ENCODE measurements around the gene PECR. TPM values are rescaled to one million over a fixed set of nuclear protein-coding genes. Genes with fewer than 3 reads are reported as not detected.

Gene PECR
- total RNA-seq, 2 experiments from 2014 or later = 9.1 to 10.3 TPM

DNA sequence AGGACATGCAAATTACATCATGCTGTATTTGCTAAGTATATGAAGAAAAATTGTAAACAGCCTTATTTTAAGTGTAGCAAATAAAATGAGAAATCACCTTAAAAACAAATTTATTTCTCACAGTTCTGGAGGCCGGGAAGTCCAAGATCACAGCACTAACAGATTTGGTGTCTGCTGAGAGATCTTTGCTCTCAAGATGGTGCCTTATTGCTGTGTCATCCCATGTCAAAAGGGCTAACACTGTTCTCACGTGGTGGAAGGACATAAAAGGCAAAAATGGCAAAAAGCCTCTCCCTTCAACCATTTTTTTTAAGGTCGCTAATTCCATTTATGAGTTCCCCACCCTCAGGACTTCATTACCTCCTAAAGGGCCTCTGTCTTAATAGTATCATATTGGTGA, 39.6 kb upstream of the PECR start:
- CTCF ChIA-PET = no interaction called here
- intact Hi-C loops (cut with DNase I, micrococcal nuclease) = no loop called here
- ATAC-seq (ENCODE audit: poor library complexity) (no peak), DNase-seq (no peak)
- TF ChIP-seq, protein P1, sequence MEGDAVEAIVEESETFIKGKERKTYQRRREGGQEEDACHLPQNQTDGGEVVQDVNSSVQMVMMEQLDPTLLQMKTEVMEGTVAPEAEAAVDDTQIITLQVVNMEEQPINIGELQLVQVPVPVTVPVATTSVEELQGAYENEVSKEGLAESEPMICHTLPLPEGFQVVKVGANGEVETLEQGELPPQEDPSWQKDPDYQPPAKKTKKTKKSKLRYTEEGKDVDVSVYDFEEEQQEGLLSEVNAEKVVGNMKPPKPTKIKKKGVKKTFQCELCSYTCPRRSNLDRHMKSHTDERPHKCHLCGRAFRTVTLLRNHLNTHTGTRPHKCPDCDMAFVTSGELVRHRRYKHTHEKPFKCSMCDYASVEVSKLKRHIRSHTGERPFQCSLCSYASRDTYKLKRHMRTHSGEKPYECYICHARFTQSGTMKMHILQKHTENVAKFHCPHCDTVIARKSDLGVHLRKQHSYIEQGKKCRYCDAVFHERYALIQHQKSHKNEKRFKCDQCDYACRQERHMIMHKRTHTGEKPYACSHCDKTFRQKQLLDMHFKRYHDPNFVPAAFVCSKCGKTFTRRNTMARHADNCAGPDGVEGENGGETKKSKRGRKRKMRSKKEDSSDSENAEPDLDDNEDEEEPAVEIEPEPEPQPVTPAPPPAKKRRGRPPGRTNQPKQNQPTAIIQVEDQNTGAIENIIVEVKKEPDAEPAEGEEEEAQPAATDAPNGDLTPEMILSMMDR (IDR thresholded peaks at IDR 0.05) = no peak
- Histone ChIP-seq H3K27me3 (ENCODE audit: control insufficient read depth in 1 of 2, insufficient read depth in 2 of 2, low read length in 2 of 2) (no peaks in the 10 kb centered on the region), H3K27ac (ENCODE audit: low read depth in 1 of 2, low read length in 2 of 2) (no peak overlapping the region), H3K4me1 (ENCODE audit: insufficient read depth, low read length) (peaks cover 3% of the 10 kb centered on the region), H3K36me3 (ENCODE audit: insufficient read depth, low read length) (peaks cover 100% of the 10 kb centered on the region), H3K4me3 (ENCODE audit: low read length) (no peak overlapping the region), H3K9me3 (ENCODE audit: control insufficient read depth in 1 of 2, insufficient read depth in 1 of 2, low read length in 2 of 2) (no peaks in the 10 kb centered on the region)
- Mint-ChIP-seq H3K36me3 (ENCODE audit: low read depth) (peaks cover 99% of the 10 kb centered on the region), H3K27me3 (no peaks in the 10 kb centered on the region), H3K9me3 (no peaks in the 10 kb centered on the region), H3K4me3 (no peak overlapping the region), H3K4me1 (ENCODE audit: low read depth) (peaks cover 82% of the 10 kb centered on the region), H3K27ac (peak overlapping the region; percentile 53)
- POLR2A ChIA-PET = no interaction called here

DNA sequence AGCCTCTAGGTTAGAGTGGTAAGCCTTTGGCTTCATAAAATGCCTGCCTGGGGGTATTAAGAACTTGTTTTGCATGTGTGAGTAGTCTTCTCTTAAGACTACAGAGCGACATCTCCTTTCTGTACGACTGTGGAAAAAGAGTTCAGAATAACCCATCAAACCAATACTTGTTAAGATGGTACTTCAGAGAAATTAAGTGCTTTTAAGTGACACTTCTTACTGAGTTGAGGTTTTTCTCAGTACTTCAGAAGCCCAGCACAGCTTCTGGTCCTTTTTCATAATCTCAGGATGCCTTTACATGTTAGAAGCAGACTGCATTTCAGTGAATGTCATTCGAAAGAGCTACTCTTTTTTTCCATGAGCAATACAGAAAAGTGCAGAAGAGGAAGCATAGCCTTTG, 38.4 kb upstream of the PECR start:
- Histone ChIP-seq H3K36me3 (ENCODE audit: insufficient read depth, low read length) (peaks cover 92% of the 10 kb centered on the region), H3K27ac (ENCODE audit: low read depth in 1 of 2, low read length in 2 of 2) (peak overlapping the region in 1 of 2 donors; percentile 8), H3K4me3 (ENCODE audit: low read length) (no peak overlapping the region), H3K27me3 (ENCODE audit: control insufficient read depth in 1 of 2, insufficient read depth in 2 of 2, low read length in 2 of 2) (no peaks in the 10 kb centered on the region), H3K4me1 (ENCODE audit: insufficient read depth, low read length) (peaks cover 8% of the 10 kb centered on the region), H3K9me3 (ENCODE audit: control insufficient read depth in 1 of 2, insufficient read depth in 1 of 2, low read length in 2 of 2) (no peaks in the 10 kb centered on the region)
- DNase-seq (peak in 2 of 14 experiments; percentile 27 to 36), ATAC-seq (ENCODE audit: poor library complexity) (no peak)
- peaks cover 94% of the 10 kb centered on the region for H3K36me3 Mint-ChIP-seq (ENCODE audit: low read depth)
- TF ChIP-seq, protein P1 (IDR thresholded peaks at IDR 0.05) = no peak
- H3K27ac Mint-ChIP-seq = peak overlapping the region; percentile 69
- ChIA-PET CTCF (interaction anchor here (1.0 to 1.6 kb wide), 3 partner anchors 12 to 26 kb away, joined by 3 read pairs; no protein-coding TSS in a partner anchor), POLR2A (interaction anchor here (1.4 to 2.0 kb wide), 2 partner anchors 11 to 39 kb away, joined by 4 to 6 read pairs; partner anchors contain the start of genes PECR and XRCC5)
- peak overlapping the region; percentile 43 for H3K4me3 Mint-ChIP-seq
- intact Hi-C loops (cut with DNase I, micrococcal nuclease) = loop anchor here in 1 of 2 experiments (10.0 kb wide), 1 partner anchor 65 kb away; no protein-coding TSS in a partner anchor
- H3K27me3 Mint-ChIP-seq = no peaks in the 10 kb centered on the region
- H3K4me1 Mint-ChIP-seq (ENCODE audit: low read depth) = peaks cover 83% of the 10 kb centered on the region
- H3K9me3 Mint-ChIP-seq = no peaks in the 10 kb centered on the region

DNA sequence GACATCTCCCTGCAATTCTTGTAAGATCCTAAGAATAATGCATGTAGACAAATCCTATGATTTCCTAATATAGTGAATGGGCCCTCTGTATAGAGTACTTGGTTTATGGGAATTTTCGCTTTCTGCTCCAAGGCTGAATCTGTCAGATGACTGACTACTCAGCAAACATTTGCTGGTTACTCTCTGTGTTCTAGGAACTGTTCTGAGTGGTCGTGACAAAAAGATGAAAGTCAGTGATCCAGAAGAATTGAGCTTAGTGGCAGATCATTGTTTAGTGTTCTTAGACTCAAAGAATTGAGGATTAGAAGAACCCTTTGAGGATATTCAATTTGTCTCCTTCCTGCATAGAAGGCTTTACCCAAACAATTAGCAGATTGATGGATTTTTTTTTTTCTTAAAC, 37.5 kb upstream of the PECR start:
- Histone ChIP-seq H3K27me3 (ENCODE audit: control insufficient read depth in 1 of 2, insufficient read depth in 2 of 2, low read length in 2 of 2) (no peaks in the 10 kb centered on the region), H3K9me3 (ENCODE audit: control insufficient read depth in 1 of 2, insufficient read depth in 1 of 2, low read length in 2 of 2) (no peaks in the 10 kb centered on the region), H3K4me1 (ENCODE audit: insufficient read depth, low read length) (peaks cover 14% of the 10 kb centered on the region), H3K4me3 (ENCODE audit: low read length) (no peak overlapping the region), H3K36me3 (ENCODE audit: insufficient read depth, low read length) (peaks cover 88% of the 10 kb centered on the region), H3K27ac (ENCODE audit: low read depth in 1 of 2, low read length in 2 of 2) (no peak overlapping the region)
- CTCF ChIA-PET = interaction anchor here (1.0 to 1.6 kb wide), 3 partner anchors 9 to 27 kb away, joined by 3 read pairs; no protein-coding TSS in a partner anchor
- Mint-ChIP-seq H3K27ac (peak overlapping the region; percentile 69), H3K27me3 (no peaks in the 10 kb centered on the region), H3K4me3 (peak overlapping the region; percentile 16), H3K4me1 (ENCODE audit: low read depth) (peaks cover 83% of the 10 kb centered on the region), H3K9me3 (no peaks in the 10 kb centered on the region), H3K36me3 (ENCODE audit: low read depth) (peaks cover 94% of the 10 kb centered on the region)
- DNase-seq = no peak
- intact Hi-C loops (cut with DNase I, micrococcal nuclease) = loop anchor here in 1 of 2 experiments (10.0 kb wide), 1 partner anchor 64 kb away; no protein-coding TSS in a partner anchor
- POLR2A ChIA-PET = interaction anchor here (0.6 to 2.0 kb wide), 3 partner anchors 10 to 38 kb away, joined by 3 to 6 read pairs (median 4); partner anchors contain the start of genes PECR and XRCC5
- ATAC-seq (ENCODE audit: poor library complexity) = no peak
- TF ChIP-seq, protein P1 (IDR thresholded peaks at IDR 0.05) = no peak

All from CD4-positive, alpha-beta T cell (primary cell).